ENCODE results near the gene COMT.

COMT gene

GRCh38 chr22:19977296-19978243 is 36.0 kb downstream of the COMT start:
- H3K36me3 ChIP-seq (ENCODE audit: insufficient read depth, low read length), result no peaks in the 10 kb centered on the region
- no peaks in the 10 kb centered on the region for H3K9me3 ChIP-seq (ENCODE audit: low read depth, low read length)
- no peak for DNase-seq (ENCODE audit: low read depth, low spot score)
- no peak overlapping the region for H3K9ac ChIP-seq (ENCODE audit: insufficient read length)
- H3K4me3 ChIP-seq, result no peak overlapping the region
- TF ChIP-seq FOXP2 (optimal IDR thresholded peaks at IDR 0.05; ENCODE audit: control extremely low read depth, extremely low read length, insufficient read depth), result no peak
- no peak for TF ChIP-seq EZH2 (IDR thresholded peaks at IDR 0.05)
- no peak for TF ChIP-seq POLR2AphosphoS5 (IDR thresholded peaks at IDR 0.05; ENCODE audit: borderline replicate concordance, low read depth, low read length)
- no peak overlapping the region for H3K27ac ChIP-seq

- no peak for DNase-seq (ENCODE audit: low read depth, low spot score)
- Histone ChIP-seq H3K4me3 (no peak overlapping the region), H3K9me3 (ENCODE audit: low read depth, low read length) (no peaks in the 10 kb centered on the region), H3K36me3 (ENCODE audit: insufficient read depth, low read length) (no peaks in the 10 kb centered on the region), H3K27ac (no peak overlapping the region), H3K9ac (ENCODE audit: insufficient read length) (no peak overlapping the region)
- TF ChIP-seq FOXP2 (optimal IDR thresholded peaks at IDR 0.05; ENCODE audit: control extremely low read depth, extremely low read length, insufficient read depth) (no peak), POLR2AphosphoS5 (IDR thresholded peaks at IDR 0.05; ENCODE audit: borderline replicate concordance, low read depth, low read length) (no peak), EZH2 (IDR thresholded peaks at IDR 0.05) (no peak)
Measured at GRCh38 chr22:19978748-19979147, 37.2 kb downstream of the COMT start.

GRCh38 chr22:19979712-19980493 is 38.3 kb downstream of the COMT start:
- Histone ChIP-seq H3K27ac (no peak overlapping the region), H3K9ac (ENCODE audit: insufficient read length) (no peak overlapping the region), H3K36me3 (ENCODE audit: insufficient read depth, low read length) (no peaks in the 10 kb centered on the region), H3K9me3 (ENCODE audit: low read depth, low read length) (no peaks in the 10 kb centered on the region), H3K4me3 (no peak overlapping the region)
- TF ChIP-seq FOXP2 (optimal IDR thresholded peaks at IDR 0.05; ENCODE audit: control extremely low read depth, extremely low read length, insufficient read depth), result no peak
- TF ChIP-seq EZH2 (IDR thresholded peaks at IDR 0.05), result no peak
- no peak for TF ChIP-seq POLR2AphosphoS5 (IDR thresholded peaks at IDR 0.05; ENCODE audit: borderline replicate concordance, low read depth, low read length)
- no peak for DNase-seq (ENCODE audit: low read depth, low spot score)

- Histone ChIP-seq H3K27ac (no peak overlapping the region), H3K4me3 (no peak overlapping the region), H3K9ac (ENCODE audit: insufficient read length) (no peak overlapping the region), H3K9me3 (ENCODE audit: low read depth, low read length) (no peaks in the 10 kb centered on the region), H3K36me3 (ENCODE audit: insufficient read depth, low read length) (no peaks in the 10 kb centered on the region)
- no peak for TF ChIP-seq POLR2AphosphoS5 (IDR thresholded peaks at IDR 0.05; ENCODE audit: borderline replicate concordance, low read depth, low read length)
- TF ChIP-seq FOXP2 (optimal IDR thresholded peaks at IDR 0.05; ENCODE audit: control extremely low read depth, extremely low read length, insufficient read depth), result no peak
- TF ChIP-seq EZH2 (IDR thresholded peaks at IDR 0.05), result no peak
- no peak for DNase-seq (ENCODE audit: low read depth, low spot score)
Measured at GRCh38 chr22:19980766-19981165, 39.2 kb downstream of the COMT start.

GRCh38 chr22:19981171-19981960 is 39.8 kb downstream of the COMT start:
- Histone ChIP-seq H3K36me3 (ENCODE audit: insufficient read depth, low read length) (no peaks in the 10 kb centered on the region), H3K27ac (no peak overlapping the region), H3K9ac (ENCODE audit: insufficient read length) (no peak overlapping the region), H3K9me3 (ENCODE audit: low read depth, low read length) (no peaks in the 10 kb centered on the region), H3K4me3 (no peak overlapping the region)
- no peak for DNase-seq (ENCODE audit: low read depth, low spot score)
- TF ChIP-seq EZH2 (IDR thresholded peaks at IDR 0.05), result no peak
- no peak for TF ChIP-seq FOXP2 (optimal IDR thresholded peaks at IDR 0.05; ENCODE audit: control extremely low read depth, extremely low read length, insufficient read depth)
- no peak for TF ChIP-seq POLR2AphosphoS5 (IDR thresholded peaks at IDR 0.05; ENCODE audit: borderline replicate concordance, low read depth, low read length)

GRCh38 chr22:19981961-19982920 is 40.7 kb downstream of the COMT start:
- Histone ChIP-seq H3K9ac (ENCODE audit: insufficient read length) (no peak overlapping the region), H3K9me3 (ENCODE audit: low read depth, low read length) (no peaks in the 10 kb centered on the region), H3K4me3 (no peak overlapping the region), H3K36me3 (ENCODE audit: insufficient read depth, low read length) (no peaks in the 10 kb centered on the region), H3K27ac (no peak overlapping the region)
- DNase-seq (ENCODE audit: low read depth, low spot score), result no peak
- TF ChIP-seq POLR2AphosphoS5 (IDR thresholded peaks at IDR 0.05; ENCODE audit: borderline replicate concordance, low read depth, low read length), result no peak
- no peak for TF ChIP-seq FOXP2 (optimal IDR thresholded peaks at IDR 0.05; ENCODE audit: control extremely low read depth, extremely low read length, insufficient read depth)
- TF ChIP-seq EZH2 (IDR thresholded peaks at IDR 0.05), result no peak

- Histone ChIP-seq H3K27ac (no peak overlapping the region), H3K9me3 (ENCODE audit: low read depth, low read length) (no peaks in the 10 kb centered on the region), H3K4me3 (no peak overlapping the region), H3K9ac (ENCODE audit: insufficient read length) (no peak overlapping the region), H3K36me3 (ENCODE audit: insufficient read depth, low read length) (no peaks in the 10 kb centered on the region)
- no peak for DNase-seq (ENCODE audit: low read depth, low spot score)
- TF ChIP-seq EZH2 (IDR thresholded peaks at IDR 0.05), result no peak
- TF ChIP-seq FOXP2 (optimal IDR thresholded peaks at IDR 0.05; ENCODE audit: control extremely low read depth, extremely low read length, insufficient read depth), result no peak
Measured at GRCh38 chr22:19982991-19983578, 41.5 kb downstream of the COMT start.
